SK-N-SH (cell line): ENCODE measurements around the gene RAB1B. TPM values are rescaled to one million over a fixed set of nuclear protein-coding genes. Genes with fewer than 3 reads are reported as not detected.

Experiments used
- CTCF ChIA-PET: fragments of 300-600, 350-600 bp; formaldehyde crosslinking; extraction: SDS; loops from one replicate; lab custom pipeline; 2021; lab: Yijun Ruan, JAX
- POLR2A ChIA-PET: fragments of 350-600 bp; sonication (Branson Sonifier 250); formaldehyde crosslinking; extraction: SDS; loops from one replicate; lab custom pipeline; 2020; ENCODE audit warnings: antibody characterized with exemption, inconsistent platforms; lab: Yijun Ruan, JAX
- DNase-seq: peaks from one replicate; pipeline ENCODE4 v3.0.0; 2012
- H2AFZ ChIP-seq: fragments of 200-600 bp; sonication (generic); 2 replicates; pipeline ENCODE4 v1.8.1; 2016; ENCODE audit warnings: antibody characterized with exemption, mild to moderate bottlenecking, low read depth
- H3F3A ChIP-seq: fragments of 200-600 bp; sonication (generic); replicated peaks from 2 replicates; pipeline ENCODE3; 2016; ENCODE audit warnings: antibody characterized with exemption, mild to moderate bottlenecking; ENCODE audit not compliant: insufficient read depth
- H3K27ac ChIP-seq, 2 experiments: fragments of 200-500 bp in 1 of 2; fragments of 200-600 bp in 1 of 2; sonication (Bioruptor generic) in 1 of 2; sonication (generic), shearing (Covaris generic) in 1 of 2; 2 replicates each; pipeline versions ENCODE4 v1.5.1 to v1.6.1; 2014 to 2016; ENCODE audit warnings: low read depth in 2 of 2, inconsistent platforms in 1 of 2, low read length in 1 of 2, mild to moderate bottlenecking in 1 of 2, mixed read lengths in 1 of 2
- H3K27me3 ChIP-seq: fragments of 200-600 bp; sonication (generic), shearing (Covaris generic); 2 replicates; pipeline ENCODE4 v1.6.1; 2016; ENCODE audit warnings: mixed run types; ENCODE audit not compliant: insufficient read depth
- H3K36me3 ChIP-seq, 2 experiments: fragments of 200-500 bp in 1 of 2; fragments of 200-600 bp in 1 of 2; sonication (Bioruptor generic) in 1 of 2; sonication (generic) in 1 of 2; replicated peaks in 1 of 2; 2 replicates each; pipeline versions ENCODE3 to v1.5.1; 2014 to 2016; ENCODE audit warnings: low read length in 1 of 2, mild to moderate bottlenecking in 1 of 2; ENCODE audit not compliant: insufficient read depth in 2 of 2, control insufficient read depth in 1 of 2
- H3K4me1 ChIP-seq, 2 experiments: fragments of 200-500 bp in 1 of 2; fragments of 200-600 bp in 1 of 2; sonication (Bioruptor generic) in 1 of 2; sonication (generic), shearing (Covaris generic) in 1 of 2; 2 replicates each; pipeline versions ENCODE4 v1.5.1 to v1.6.1; 2014 to 2016; ENCODE audit warnings: low read depth in 1 of 2, low read length in 1 of 2, mixed run types in 1 of 2; ENCODE audit not compliant: insufficient read depth in 2 of 2, control insufficient read depth in 1 of 2
- H3K4me2 ChIP-seq: fragments of 200-600 bp; sonication (generic), shearing (Covaris generic); 2 replicates; pipeline ENCODE4 v1.6.1; 2017; ENCODE audit warnings: mixed run types
- H3K4me3 ChIP-seq, 2 experiments: fragments of 200-500 bp in 1 of 2; fragments of 200-600 bp in 1 of 2; sonication (Bioruptor generic) in 1 of 2; sonication (generic), shearing (Covaris generic) in 1 of 2; 2 replicates each; pipeline versions ENCODE4 v1.5.1 to v1.8.1; 2014 to 2016; ENCODE audit warnings: low read depth in 2 of 2, inconsistent platforms in 1 of 2, low read length in 1 of 2, mild to moderate bottlenecking in 1 of 2, mixed read lengths in 1 of 2, moderate library complexity in 1 of 2
- H3K79me2 ChIP-seq: fragments of 200-600 bp; sonication (generic); 2 replicates; pipeline ENCODE4 v1.8.1; 2017; ENCODE audit warnings: mild to moderate bottlenecking; ENCODE audit not compliant: insufficient read depth
- H3K9ac ChIP-seq: fragments of 200-600 bp; sonication (generic); 2 replicates; pipeline ENCODE4 v1.6.1; 2017; ENCODE audit warnings: mixed run types
- H3K9me2 ChIP-seq: fragments of 200-600 bp; sonication (generic); 2 replicates; pipeline ENCODE4 v1.6.1; 2017; ENCODE audit warnings: mixed run types
- H3K9me3 ChIP-seq: fragments of 200-600 bp; sonication (generic); 2 replicates; pipeline ENCODE4 v1.6.1; 2017; ENCODE audit warnings: mixed run types, mild to moderate bottlenecking, moderate library complexity
- H4K20me1 ChIP-seq: fragments of 200-600 bp; sonication (generic); 2 replicates; pipeline ENCODE4 v1.6.1; 2017; ENCODE audit warnings: mild to moderate bottlenecking, mixed run types; ENCODE audit not compliant: insufficient read depth
- CTCF ChIP-seq: fragments of 200-600 bp; sonication (generic); IDR thresholded peaks from 2 replicates; pipeline ENCODE4 v1.6.1; 2017; ENCODE audit warnings: antibody characterized with exemption, mild to moderate bottlenecking, moderate library complexity
- ELF1 ChIP-seq: IDR thresholded peaks from 2 replicates; pipeline ENCODE4 v1.4.0; 2012
- EP300 ChIP-seq, 2 experiments: IDR thresholded peaks; 2 replicates each; pipeline versions ENCODE4 v1.4.0 to v1.6.1; 2012; ENCODE audit warnings: borderline replicate concordance in 1 of 2, low read depth in 1 of 2, low read length in 1 of 2
- EZH2phosphoT487 ChIP-seq: fragments of 200-600 bp; sonication (generic); IDR thresholded peaks from 2 replicates; pipeline ENCODE4 v1.6.1; 2017; ENCODE audit warnings: low read depth, mixed run types, mild to moderate bottlenecking, antibody characterized with exemption, moderate library complexity, borderline replicate concordance
- FOXJ3 ChIP-seq: sonication (generic); formaldehyde crosslinking; IDR thresholded peaks from 2 replicates; pipeline ENCODE4 v1.5.1; 2020; ENCODE audit warnings: mild to moderate bottlenecking, missing genetic modification reagents
- FOXM1 ChIP-seq: IDR thresholded peaks from 2 replicates; pipeline ENCODE4 v1.4.0; 2012; ENCODE audit warnings: low read depth, mild to moderate bottlenecking
- GATA2 ChIP-seq: sonication (generic); formaldehyde crosslinking; IDR thresholded peaks from 2 replicates; pipeline ENCODE4 v1.5.0; 2020; ENCODE audit warnings: mild to moderate bottlenecking, missing genetic modification reagents
- IRF3 ChIP-seq: fragments of 150-350 bp; IDR thresholded peaks from 2 replicates; pipeline ENCODE4 v1.6.1; 2016; ENCODE audit warnings: mild to moderate bottlenecking, low read depth, low read length
- MAX ChIP-seq: IDR thresholded peaks from 2 replicates; pipeline ENCODE4 v1.4.0; 2012; ENCODE audit warnings: low read depth
- POLR2AphosphoS5 ChIP-seq: IDR thresholded peaks from 2 replicates; pipeline ENCODE4 v1.6.1; 2012; ENCODE audit warnings: low read depth, low read length
- RAD21 ChIP-seq: IDR thresholded peaks from 2 replicates; pipeline ENCODE4 v1.6.1; 2012; ENCODE audit warnings: mild to moderate bottlenecking, low read length
- RCOR1 ChIP-seq: fragments of 150-350 bp; IDR thresholded peaks from 2 replicates; pipeline ENCODE4 v1.6.1; 2017; ENCODE audit warnings: antibody characterized with exemption, low read length
- REST ChIP-seq: IDR thresholded peaks from 2 replicates; pipeline ENCODE4 v1.6.1; 2012; ENCODE audit warnings: mild to moderate bottlenecking, low read depth, low read length, moderate library complexity
- RXRA ChIP-seq: IDR thresholded peaks from 2 replicates; pipeline ENCODE4 v1.4.0; 2012; ENCODE audit warnings: low read depth, mild to moderate bottlenecking, borderline replicate concordance
- SIN3A ChIP-seq: IDR thresholded peaks from 2 replicates; pipeline ENCODE4 v1.6.1; 2012; ENCODE audit warnings: low read depth, mild to moderate bottlenecking, low read length, moderate library complexity, borderline replicate concordance
- TAF1 ChIP-seq: IDR thresholded peaks from 2 replicates; pipeline ENCODE4 v1.6.1; 2012; ENCODE audit warnings: low read depth, mild to moderate bottlenecking, low read length, moderate library complexity, borderline replicate concordance
- USF1 ChIP-seq: IDR thresholded peaks from 2 replicates; pipeline ENCODE4 v1.4.0; 2012; ENCODE audit warnings: low read depth, borderline replicate concordance
- YY1 ChIP-seq: IDR thresholded peaks from 2 replicates; pipeline ENCODE4 v1.4.0; 2012; ENCODE audit warnings: low read depth, mild to moderate bottlenecking
- WGBS: methylation state at CpG from one replicate; pipeline ENCODE4 v1.1.6; 2017; ENCODE audit warnings: low lambda C conversion rate; 5-methylcytosine and 5-hydroxymethylcytosine counted together
- polyA plus RNA-seq, 3 experiments: library from polyadenylated mRNA; depleted of rRNA; stranded (reverse); fragments of >200 nt; gene quantifications; 2 replicates each; pipeline ENCODE4 v1.2.3, GENCODE V29; 2012

The RAB1B gene
- polyA plus RNA-seq, 1 of the 3 experiments (the other 2 are of a cell fraction): 208 TPM

- CTCF ChIA-PET: interaction anchor here (1.6 to 6.2 kb wide), 4 partner anchors 9 to 45 kb away, joined by 3 to 63 read pairs (median 21); partner anchors contain the start of gene RIN1
- POLR2A ChIA-PET: interaction anchor here (4.2 kb wide), 1 partner anchor 23 kb away, joined by 19 read pairs; no protein-coding TSS in a partner anchor
- H3K27me3 ChIP-seq: no peaks in the 10 kb centered on the region
- no peaks in the 10 kb centered on the region for H4K20me1 ChIP-seq
- H3K79me2 ChIP-seq: peaks cover 33% of the 10 kb centered on the region; the same call in 1 of the 2 replicates
- peaks cover 0 to 11% of the 10 kb centered on the region in 2 experiments for H3K36me3 ChIP-seq
- H3K9me2 ChIP-seq: no peaks in the 10 kb centered on the region
- peak overlapping the region; percentile 84 to 90; a peak in 2 of 4 replicates for H3K4me3 ChIP-seq
- H3K9ac ChIP-seq: no peak overlapping the region
- no peaks in the 10 kb centered on the region for H3K9me3 ChIP-seq
- peaks cover 7 to 36% of the 10 kb centered on the region in 2 experiments; a peak in 2 of 4 replicates for H3K4me1 ChIP-seq
- no peak for TF ChIP-seq USF1
- no peak for TF ChIP-seq FOXJ3 (CRISPR knock-in tag)
- TF ChIP-seq RCOR1: no peak
- no peak for TF ChIP-seq GATA2
- TF ChIP-seq EP300 (IDR thresholded peaks at IDR 0.05; ENCODE audit: borderline replicate concordance in 1 of 2, low read depth in 1 of 2, low read length in 1 of 2): no peak
- TF ChIP-seq MAX: no peak
- TF ChIP-seq SIN3A: no peak
- no peak for TF ChIP-seq YY1
- no peak for TF ChIP-seq EZH2phosphoT487
- TF ChIP-seq FOXM1: no peak
- no peak for TF ChIP-seq POLR2AphosphoS5
- no peak for TF ChIP-seq TAF1
- TF ChIP-seq, all 33 proteins: peak for 0
- H3F3A ChIP-seq: peaks cover 9% of the 10 kb centered on the region
- no peak for DNase-seq
- 95% methylated on average over 2 of the region's 2 CpGs for WGBS
- no peak overlapping the region for H2AFZ ChIP-seq
- H3K27ac ChIP-seq: no peak overlapping the region; a peak in 1 of 4 replicates
- H3K4me2 ChIP-seq: peak overlapping the region; percentile 94
These were observed 21.8 kb downstream of the RAB1B start for GRCh38 chr11:66290330-66290621.

GRCh38 chr11:66291303-66291705 lies 22.9 kb downstream of the RAB1B start:
- H3K27me3 ChIP-seq: no peaks in the 10 kb centered on the region
- ChIA-PET CTCF (interaction anchor here (0.6 to 6.2 kb wide), 5 partner anchors 10 to 253 kb away, joined by 3 to 63 read pairs (median 4); no protein-coding TSS in a partner anchor), POLR2A (interaction anchor here (1.3 to 4.2 kb wide), 3 partner anchors 14 to 23 kb away, joined by 3 to 19 read pairs (median 4); partner anchors contain the start of gene RAB1B)
- peak; percentile 52 for DNase-seq
- 32% methylated on average over 8 of the region's 16 CpGs for WGBS
- H2AFZ ChIP-seq: no peak overlapping the region
- H3K4me3 ChIP-seq: peak overlapping the region in 1 of 2 experiments; percentile 56; a peak in 2 of 4 replicates
- peaks cover 7 to 36% of the 10 kb centered on the region in 2 experiments; a peak in 2 of 4 replicates for H3K4me1 ChIP-seq
- peak overlapping the region in 1 of 2 experiments; percentile 50; a peak in 1 of 4 replicates for H3K27ac ChIP-seq
- no peak overlapping the region for H3K9ac ChIP-seq
- H3K79me2 ChIP-seq: peaks cover 24% of the 10 kb centered on the region; the same call in 1 of the 2 replicates
- no peaks in the 10 kb centered on the region for H4K20me1 ChIP-seq
- peaks cover 0 to 4% of the 10 kb centered on the region in 2 experiments for H3K36me3 ChIP-seq
- peaks cover 9% of the 10 kb centered on the region for H3F3A ChIP-seq
- H3K9me2 ChIP-seq: no peaks in the 10 kb centered on the region
- 0 out of 2 replicates have a peak overlapping the region, but pooled peaks have one; percentile 59 for H3K4me2 ChIP-seq
- H3K9me3 ChIP-seq: no peaks in the 10 kb centered on the region
- TF ChIP-seq USF1 (no peak), REST (no peak), ELF1 (no peak), SIN3A (no peak), RAD21 (no peak), RXRA (no peak), IRF3 (no peak), CTCF (no peak)
